Lung (tissue), 12 donors: ENCODE results near the gene EHD1. TPM values are rescaled to one million over a fixed set of nuclear protein-coding genes. Genes with fewer than 3 reads are reported as not detected.

ENCODE experiments used
- ATAC-seq: fragments of 200-7000 bp; cut with Tn5 transposase; one replicate; pipeline ENCODE4 v1.9.1; 2020; ENCODE audit warnings: moderate number of reproducible peaks; ENCODE audit not compliant: insufficient read depth, low FRiP score
- DNase-seq, 3 donors: peaks; one replicate each; pipeline ENCODE4 v3.0.0-alpha.2; 2013 to 2017
- H3K27ac ChIP-seq, 2 donors: one replicate each; pipeline ENCODE4 v1.5.1; 2013; ENCODE audit warnings: mild to moderate bottlenecking in 2 of 2, moderate library complexity in 2 of 2, control low read depth in 1 of 2, inconsistent platforms in 1 of 2, low read depth in 1 of 2, low read length in 1 of 2
- H3K27me3 ChIP-seq, 3 donors: one replicate each; pipeline ENCODE4 v1.5.1; 2013; ENCODE audit warnings: low read length in 2 of 3; ENCODE audit not compliant: control insufficient read depth in 3 of 3, insufficient read depth in 3 of 3
- H3K36me3 ChIP-seq, 4 donors: one replicate each; pipeline ENCODE4 v1.5.1; 2013; ENCODE audit warnings: low read length in 4 of 4, mild to moderate bottlenecking in 1 of 4, moderate library complexity in 1 of 4; ENCODE audit not compliant: control insufficient read depth in 4 of 4, insufficient read depth in 4 of 4
- H3K4me1 ChIP-seq, 5 donors: one replicate each; pipeline ENCODE4 v1.5.1; 2013; ENCODE audit warnings: low read length in 5 of 5, mild to moderate bottlenecking in 2 of 5, moderate library complexity in 1 of 5; ENCODE audit not compliant: control insufficient read depth in 5 of 5, insufficient read depth in 5 of 5
- H3K4me3 ChIP-seq: one replicate; pipeline ENCODE4 v1.5.1; 2013; ENCODE audit warnings: mild to moderate bottlenecking, control low read depth, moderate library complexity
- H3K9ac ChIP-seq, 2 donors: one replicate each; pipeline ENCODE4 v1.5.1; 2013; ENCODE audit warnings: low read length in 2 of 2, control low read depth in 1 of 2; ENCODE audit not compliant: insufficient read depth in 1 of 2
- H3K9me3 ChIP-seq, 4 donors: one replicate each; pipeline ENCODE4 v1.5.1; 2013; ENCODE audit warnings: low read length in 3 of 4, mild to moderate bottlenecking in 1 of 4, moderate library complexity in 1 of 4; ENCODE audit not compliant: control insufficient read depth in 4 of 4, insufficient read depth in 3 of 4
- WGBS, 2 donors: extraction: QIAGEN DNeasy Blood & Tissue Kit; methylation state at CpG; one replicate each; pipeline ENCODE4 v1.1.7; 2013; 5-methylcytosine and 5-hydroxymethylcytosine counted together
- polyA plus RNA-seq, 2 donors: library from polyadenylated mRNA; stranded (reverse); fragments of 200-250 nt; gene quantifications; one replicate each; pipeline ENCODE4 v1.2.1, GENCODE V29; 2013
- total RNA-seq, 2 donors: library from RNA; depleted of rRNA in 1 of 2; stranded (reverse); fragments of >200 nt in 1 of 2; gene quantifications; one replicate each; pipeline ENCODE4 v1.2.1, GENCODE V29; 2014 to 2021
- TF ChIP-seq, protein P1 (sequence below): IDR thresholded peaks from 2 replicates; pipeline ENCODE4 v1.5.1; 2012; ENCODE audit warnings: mild to moderate bottlenecking; ENCODE audit errors: control extremely low read depth, extremely low read depth
- donor health status: control.
- donor health status: control.
- donor health status: Bipolar disorder and iron deficiency.
- donor health status: healthy.
- donor health status: DM: yes; HTN: yes; CAD: no.

EHD1 gene
- total and polyA plus RNA-seq, 4 donors = 42.1 to 144 (median 105) TPM

GRCh38 chr11:64911689-64912088, 33.3 kb upstream of the EHD1 start:
- Histone ChIP-seq H3K27ac (no peak overlapping the region), H3K4me1 (peaks cover 3 to 17% (median 7%) of the 10 kb centered on the region in 5 donors), H3K9ac (no peak overlapping the region), H3K4me3 (no peak overlapping the region), H3K27me3 (no peaks in the 10 kb centered on the region), H3K9me3 (no peaks in the 10 kb centered on the region), H3K36me3 (peaks cover 0 to 70% (median 13%) of the 10 kb centered on the region in 4 donors)
- ATAC-seq (no peak), DNase-seq (no peak)
- WGBS, 2 donors = 94 to 95% methylated on average over 9 of the region's 9 CpGs
- TF ChIP-seq, protein P1, sequence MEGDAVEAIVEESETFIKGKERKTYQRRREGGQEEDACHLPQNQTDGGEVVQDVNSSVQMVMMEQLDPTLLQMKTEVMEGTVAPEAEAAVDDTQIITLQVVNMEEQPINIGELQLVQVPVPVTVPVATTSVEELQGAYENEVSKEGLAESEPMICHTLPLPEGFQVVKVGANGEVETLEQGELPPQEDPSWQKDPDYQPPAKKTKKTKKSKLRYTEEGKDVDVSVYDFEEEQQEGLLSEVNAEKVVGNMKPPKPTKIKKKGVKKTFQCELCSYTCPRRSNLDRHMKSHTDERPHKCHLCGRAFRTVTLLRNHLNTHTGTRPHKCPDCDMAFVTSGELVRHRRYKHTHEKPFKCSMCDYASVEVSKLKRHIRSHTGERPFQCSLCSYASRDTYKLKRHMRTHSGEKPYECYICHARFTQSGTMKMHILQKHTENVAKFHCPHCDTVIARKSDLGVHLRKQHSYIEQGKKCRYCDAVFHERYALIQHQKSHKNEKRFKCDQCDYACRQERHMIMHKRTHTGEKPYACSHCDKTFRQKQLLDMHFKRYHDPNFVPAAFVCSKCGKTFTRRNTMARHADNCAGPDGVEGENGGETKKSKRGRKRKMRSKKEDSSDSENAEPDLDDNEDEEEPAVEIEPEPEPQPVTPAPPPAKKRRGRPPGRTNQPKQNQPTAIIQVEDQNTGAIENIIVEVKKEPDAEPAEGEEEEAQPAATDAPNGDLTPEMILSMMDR = no peak

- H3K4me3 ChIP-seq = no peak overlapping the region
- ATAC-seq (no peak), DNase-seq (no peak)
- no peak overlapping the region for H3K27ac ChIP-seq
- TF ChIP-seq, protein P1 = no peak
- peaks cover 3 to 11% (median 6%) of the 10 kb centered on the region in 5 donors for H3K4me1 ChIP-seq
- H3K27me3 ChIP-seq = no peaks in the 10 kb centered on the region
- peaks cover 0 to 75% (median 13%) of the 10 kb centered on the region in 4 donors for H3K36me3 ChIP-seq
- no peaks in the 10 kb centered on the region for H3K9me3 ChIP-seq
- 91 to 93% methylated on average over 7 of the region's 7 CpGs for WGBS, 2 donors
- H3K9ac ChIP-seq = no peak overlapping the region
These were observed 32.7 kb upstream of the EHD1 start for GRCh38 chr11:64911142-64911541.

DNA sequence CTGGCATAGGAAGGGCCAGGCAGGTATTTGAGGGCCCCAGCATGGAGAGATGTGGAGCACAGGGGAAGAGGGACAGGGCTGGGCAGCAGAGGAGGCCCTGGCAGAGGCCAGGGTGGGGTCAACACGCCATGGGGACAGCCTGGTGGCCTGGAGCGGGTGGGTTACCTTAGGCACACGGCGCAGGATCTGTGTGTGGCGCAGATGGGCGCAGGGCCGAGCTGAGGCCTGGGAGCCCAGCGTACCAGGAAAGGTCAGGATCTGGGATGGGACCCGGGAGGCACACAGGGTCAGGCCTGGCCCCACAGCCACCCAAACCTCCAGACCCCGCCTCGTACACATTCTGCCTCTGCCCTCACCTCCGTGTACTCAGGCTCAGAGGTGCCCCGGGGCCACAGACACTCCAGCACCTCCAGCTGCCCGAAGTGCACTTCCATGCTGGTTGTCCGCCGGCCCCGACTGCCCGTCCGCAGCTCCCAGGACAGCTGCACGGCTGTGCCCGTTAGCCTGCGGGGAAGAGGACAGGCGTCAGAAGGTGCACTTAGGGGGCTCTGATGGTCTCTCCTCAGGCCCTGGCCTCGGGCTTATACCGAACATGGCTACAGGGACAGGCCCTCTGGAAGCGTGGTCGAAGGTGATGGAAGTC, 32.2 kb upstream of the EHD1 start:
- no peak overlapping the region for H3K9ac ChIP-seq
- DNase-seq (no peak), ATAC-seq (no peak)
- H3K27me3 ChIP-seq = no peaks in the 10 kb centered on the region
- no peaks in the 10 kb centered on the region for H3K9me3 ChIP-seq
- H3K4me3 ChIP-seq = no peak overlapping the region
- H3K4me1 ChIP-seq = peaks cover 0 to 6% (median under 1%) of the 10 kb centered on the region in 5 donors
- WGBS, 2 donors = 94 to 96% methylated on average over 27 of the region's 27 CpGs
- H3K27ac ChIP-seq = no peak overlapping the region
- TF ChIP-seq, protein P1 = no peak
- peaks cover 4 to 81% (median 16%) of the 10 kb centered on the region in 4 donors for H3K36me3 ChIP-seq
